Measurements from ENCODE around the gene PSMD14.

PSMD14 gene

DNA sequence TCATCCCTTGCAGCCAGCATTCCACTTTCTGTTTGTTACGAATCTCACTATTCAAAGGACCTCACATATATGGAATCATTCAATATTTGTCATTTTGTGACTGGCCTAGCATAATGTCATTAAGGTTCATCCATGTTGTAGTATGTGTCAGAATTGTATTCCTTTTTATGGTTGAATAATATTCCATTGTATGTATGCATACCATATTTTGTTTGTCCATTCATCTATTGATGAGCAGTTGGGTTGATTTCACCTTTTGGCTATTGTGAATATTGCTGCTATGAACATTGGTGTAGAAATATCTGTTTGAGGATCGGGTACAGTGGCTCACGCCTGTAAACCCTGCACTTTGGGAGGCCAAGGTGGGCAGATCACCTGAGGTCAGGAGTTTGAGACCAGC lies 35.0 kb downstream of the PSMD14 start:
- H3K4me3 ChIP-seq (ENCODE audit: low read depth, low read length): no peak overlapping the region
- in situ Hi-C loops (cut with HindIII; ENCODE audit: low sequenced_read_pairs): no loop called here
- TF ChIP-seq, protein P1, sequence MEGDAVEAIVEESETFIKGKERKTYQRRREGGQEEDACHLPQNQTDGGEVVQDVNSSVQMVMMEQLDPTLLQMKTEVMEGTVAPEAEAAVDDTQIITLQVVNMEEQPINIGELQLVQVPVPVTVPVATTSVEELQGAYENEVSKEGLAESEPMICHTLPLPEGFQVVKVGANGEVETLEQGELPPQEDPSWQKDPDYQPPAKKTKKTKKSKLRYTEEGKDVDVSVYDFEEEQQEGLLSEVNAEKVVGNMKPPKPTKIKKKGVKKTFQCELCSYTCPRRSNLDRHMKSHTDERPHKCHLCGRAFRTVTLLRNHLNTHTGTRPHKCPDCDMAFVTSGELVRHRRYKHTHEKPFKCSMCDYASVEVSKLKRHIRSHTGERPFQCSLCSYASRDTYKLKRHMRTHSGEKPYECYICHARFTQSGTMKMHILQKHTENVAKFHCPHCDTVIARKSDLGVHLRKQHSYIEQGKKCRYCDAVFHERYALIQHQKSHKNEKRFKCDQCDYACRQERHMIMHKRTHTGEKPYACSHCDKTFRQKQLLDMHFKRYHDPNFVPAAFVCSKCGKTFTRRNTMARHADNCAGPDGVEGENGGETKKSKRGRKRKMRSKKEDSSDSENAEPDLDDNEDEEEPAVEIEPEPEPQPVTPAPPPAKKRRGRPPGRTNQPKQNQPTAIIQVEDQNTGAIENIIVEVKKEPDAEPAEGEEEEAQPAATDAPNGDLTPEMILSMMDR (IDR thresholded peaks at IDR 0.05; ENCODE audit: low read depth, low read length): no peak
- DNase-seq (ENCODE audit: low read depth, low spot score): no peak

DNA sequence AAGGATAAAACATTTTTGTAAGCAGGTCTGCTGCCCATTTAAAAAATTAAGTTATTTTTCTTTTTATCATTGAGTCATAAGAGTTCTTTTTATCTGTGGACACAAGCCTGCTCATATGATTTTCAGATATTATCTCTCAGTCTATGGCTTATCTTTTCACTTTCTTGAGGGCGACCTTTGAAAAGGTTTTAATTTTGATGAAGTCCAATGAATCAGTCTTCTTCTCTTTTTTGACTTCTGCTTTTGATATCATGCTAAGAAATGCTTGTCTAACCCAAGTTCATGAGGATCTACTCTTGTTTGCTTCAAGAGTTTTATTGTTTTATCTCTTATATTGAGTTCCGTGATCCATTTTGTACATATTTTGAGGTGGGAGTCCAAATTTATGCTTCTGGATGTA lies 36.5 kb downstream of the PSMD14 start:
- H3K4me3 ChIP-seq (ENCODE audit: low read depth, low read length): no peak overlapping the region
- no peak for DNase-seq (ENCODE audit: low read depth, low spot score)
- in situ Hi-C loops (cut with HindIII; ENCODE audit: low sequenced_read_pairs): no loop called here
- TF ChIP-seq, protein P1 (IDR thresholded peaks at IDR 0.05; ENCODE audit: low read depth, low read length): no peak

DNA sequence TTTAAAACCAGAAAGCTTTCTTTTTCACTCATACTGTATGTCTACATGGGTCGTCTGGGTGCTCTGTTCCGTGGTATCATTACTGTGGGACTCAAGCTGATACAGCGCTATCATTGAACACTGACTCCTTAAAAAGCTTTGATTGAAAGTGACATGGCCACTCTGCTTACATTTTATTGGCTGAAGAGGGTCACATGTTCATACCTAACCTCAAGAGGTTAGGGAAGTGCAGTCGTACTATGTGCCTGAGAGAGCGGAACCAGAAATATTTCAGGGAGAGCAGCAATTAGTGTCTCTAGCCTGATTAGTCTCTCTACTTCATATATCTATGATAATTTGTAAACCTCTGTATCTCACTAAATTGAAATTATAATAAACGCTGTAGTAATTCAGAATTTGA lies 43.5 kb downstream of the PSMD14 start:
- no peak overlapping the region for H3K4me3 ChIP-seq (ENCODE audit: low read depth, low read length)
- DNase-seq (ENCODE audit: low read depth, low spot score): no peak
- in situ Hi-C loops (cut with HindIII; ENCODE audit: low sequenced_read_pairs): no loop called here
- TF ChIP-seq, protein P1 (IDR thresholded peaks at IDR 0.05; ENCODE audit: low read depth, low read length): no peak

DNA sequence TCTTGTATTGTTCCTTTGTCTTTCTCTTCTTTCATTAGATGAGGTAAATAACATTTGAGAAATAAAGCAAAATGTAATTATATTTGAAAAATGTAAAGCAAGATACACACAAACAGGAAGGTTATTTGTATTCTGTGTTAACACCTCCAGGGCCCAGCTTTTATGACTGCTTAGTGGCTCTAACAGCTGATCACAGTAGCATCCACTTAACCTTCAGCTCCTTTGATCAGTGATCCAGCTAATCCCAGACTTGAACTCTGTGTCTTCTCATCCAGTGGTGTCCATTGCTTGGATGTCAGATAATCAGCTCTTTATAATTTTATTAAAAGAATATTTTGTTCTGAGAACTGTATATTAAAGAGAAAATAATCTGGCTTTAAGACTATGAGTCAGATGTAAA lies 44.5 kb downstream of the PSMD14 start:
- no peak for DNase-seq (ENCODE audit: low read depth, low spot score)
- TF ChIP-seq, protein P1 (IDR thresholded peaks at IDR 0.05; ENCODE audit: low read depth, low read length): no peak
- no peak overlapping the region for H3K4me3 ChIP-seq (ENCODE audit: low read depth, low read length)
- in situ Hi-C loops (cut with HindIII; ENCODE audit: low sequenced_read_pairs): no loop called here

DNA sequence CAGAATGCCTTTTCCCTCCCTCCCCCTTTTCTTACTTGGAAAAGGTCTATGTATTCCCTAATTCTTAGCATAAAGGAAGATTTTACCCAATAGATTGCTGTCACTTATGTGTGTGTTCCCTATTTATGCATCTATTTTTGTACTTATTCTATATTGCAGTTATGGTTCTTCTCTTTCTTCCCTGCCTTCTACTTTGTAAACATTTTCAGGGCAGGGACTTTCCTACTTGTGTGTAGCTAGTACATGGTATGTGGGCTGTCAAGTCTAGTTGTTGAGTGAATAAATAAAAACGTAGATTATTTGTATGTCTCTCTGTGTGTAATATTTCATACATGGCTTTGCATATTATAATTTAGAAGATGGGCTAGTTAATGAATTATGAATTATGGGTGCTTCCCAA lies 45.3 kb downstream of the PSMD14 start:
- TF ChIP-seq, protein P1 (IDR thresholded peaks at IDR 0.05; ENCODE audit: low read depth, low read length): no peak
- DNase-seq (ENCODE audit: low read depth, low spot score): no peak
- no peak overlapping the region for H3K4me3 ChIP-seq (ENCODE audit: low read depth, low read length)
- in situ Hi-C loops (cut with HindIII; ENCODE audit: low sequenced_read_pairs): no loop called here

DNA sequence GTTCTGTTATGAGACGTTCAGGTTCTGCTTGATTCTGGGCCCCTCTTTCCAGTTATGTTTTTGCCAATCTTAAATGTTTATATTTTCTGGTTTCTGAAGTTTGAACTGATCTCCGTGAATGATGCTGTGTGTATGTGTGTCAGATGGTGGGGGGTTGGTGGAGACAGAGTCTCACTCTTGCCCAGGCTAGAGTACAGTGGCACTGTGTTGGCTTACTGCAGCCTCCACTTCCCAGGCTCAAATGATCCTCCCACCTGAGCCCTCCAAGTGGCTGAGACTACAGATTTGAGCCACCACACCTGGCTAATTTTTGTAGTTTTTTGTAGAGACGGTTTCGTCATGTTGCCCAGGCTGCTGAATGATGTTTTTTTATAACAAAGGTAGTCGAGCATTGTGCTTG lies 45.9 kb downstream of the PSMD14 start:
- no peak overlapping the region for H3K4me3 ChIP-seq (ENCODE audit: low read depth, low read length)
- TF ChIP-seq, protein P1 (IDR thresholded peaks at IDR 0.05; ENCODE audit: low read depth, low read length): no peak
- DNase-seq (ENCODE audit: low read depth, low spot score): no peak
- in situ Hi-C loops (cut with HindIII; ENCODE audit: low sequenced_read_pairs): no loop called here

DNA sequence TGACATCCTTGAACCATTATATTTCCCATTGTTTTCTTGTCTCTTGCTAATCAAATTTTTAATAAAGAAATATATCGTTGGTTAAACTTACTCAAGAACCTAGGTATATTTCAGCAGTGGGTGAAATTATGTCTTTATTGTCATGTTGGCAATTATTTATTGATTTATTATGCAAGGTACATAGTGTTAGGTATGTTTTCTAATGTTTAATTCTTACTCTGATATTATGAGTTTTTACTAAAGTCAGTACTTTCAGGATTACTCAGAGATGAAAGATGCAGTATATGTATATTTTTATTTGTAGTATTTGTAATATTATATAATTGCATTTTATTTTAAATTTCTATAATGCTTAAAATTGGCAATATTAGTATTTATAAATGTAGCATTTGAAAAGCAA lies 46.9 kb downstream of the PSMD14 start:
- in situ Hi-C loops (cut with HindIII; ENCODE audit: low sequenced_read_pairs): no loop called here
- DNase-seq (ENCODE audit: low read depth, low spot score): no peak
- TF ChIP-seq, protein P1 (IDR thresholded peaks at IDR 0.05; ENCODE audit: low read depth, low read length): no peak
- H3K4me3 ChIP-seq (ENCODE audit: low read depth, low read length): no peak overlapping the region
